IPS-18a (cell line): ENCODE measurements around the gene VSTM5.
"Not testable (repeated sequence)": the region's sequence is repeated elsewhere in the genome, so short reads cannot be mapped to it uniquely, and the experiment has no call there.

ENCODE experiments used
- H3K27ac ChIP-seq: one replicate; pipeline ENCODE4 v1.5.1; 2013; ENCODE audit warnings: low read length
- H3K27me3 ChIP-seq: one replicate; pipeline ENCODE4 v1.6.1; 2013; ENCODE audit warnings: mild to moderate bottlenecking, low read length; ENCODE audit not compliant: control insufficient read depth, insufficient read depth
- H3K36me3 ChIP-seq: one replicate; pipeline ENCODE4 v1.6.1; 2013; ENCODE audit warnings: low read depth, low read length; ENCODE audit not compliant: control insufficient read depth
- H3K4me1 ChIP-seq: one replicate; pipeline ENCODE4 v1.6.1; 2013; ENCODE audit warnings: low read depth, low read length; ENCODE audit not compliant: control insufficient read depth
- H3K4me3 ChIP-seq: one replicate; pipeline ENCODE4 v1.5.1; 2013; ENCODE audit warnings: low read length
- H3K9ac ChIP-seq: one replicate; pipeline ENCODE4 v1.6.1; 2013; ENCODE audit warnings: mild to moderate bottlenecking, low read length, moderate library complexity
- H3K9me3 ChIP-seq: one replicate; pipeline ENCODE4 v1.6.1; 2013; ENCODE audit warnings: low read depth, low read length; ENCODE audit not compliant: control insufficient read depth

The VSTM5 gene

GRCh38 chr11:93784145-93784934, 66.1 kb downstream of the VSTM5 start, which contains the start of gene MED17:
Gene MED17 (plus strand): TSS chr11:93784282. CDS start chr11:93784514, 232 bp downstream.
- Histone ChIP-seq H3K9me3 (no peaks in the 10 kb centered on the region), H3K27me3 (no peaks in the 10 kb centered on the region), H3K27ac (peak within 1 kb of the TSS; percentile 90), H3K9ac (peak within 1 kb of the TSS; percentile 99), H3K36me3 (peaks cover 26% of the 10 kb centered on the region), H3K4me3 (peak within 1 kb of the TSS; percentile 99), H3K4me1 (peaks cover 5% of the 10 kb centered on the region)

DNA sequence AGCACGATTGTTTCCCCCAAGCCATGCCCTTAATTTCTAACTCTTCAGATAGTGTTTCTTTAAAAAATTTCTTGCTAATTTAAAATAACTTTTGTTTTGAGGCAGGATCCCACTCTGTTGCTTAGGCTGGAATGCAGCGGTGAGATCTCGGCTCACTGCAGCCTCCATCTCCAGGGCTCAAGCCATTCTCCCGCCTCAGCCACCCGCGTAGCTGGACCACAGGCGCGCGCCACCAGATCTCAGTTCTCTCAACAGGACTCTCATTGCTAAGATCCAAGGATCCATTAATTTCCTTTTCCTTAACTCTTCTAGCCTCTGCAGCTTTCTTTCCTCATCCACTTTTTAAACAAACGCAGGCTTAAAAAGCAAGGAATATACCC, 66.7 kb downstream of the VSTM5 start:
- Histone ChIP-seq H3K9me3 (no peaks in the 10 kb centered on the region), H3K9ac (peak overlapping the region; percentile 99), H3K36me3 (peaks cover 20% of the 10 kb centered on the region), H3K27me3 (no peaks in the 10 kb centered on the region), H3K27ac (peak overlapping the region; percentile 62), H3K4me1 (peaks cover 5% of the 10 kb centered on the region), H3K4me3 (peak overlapping the region; percentile 99)

DNA sequence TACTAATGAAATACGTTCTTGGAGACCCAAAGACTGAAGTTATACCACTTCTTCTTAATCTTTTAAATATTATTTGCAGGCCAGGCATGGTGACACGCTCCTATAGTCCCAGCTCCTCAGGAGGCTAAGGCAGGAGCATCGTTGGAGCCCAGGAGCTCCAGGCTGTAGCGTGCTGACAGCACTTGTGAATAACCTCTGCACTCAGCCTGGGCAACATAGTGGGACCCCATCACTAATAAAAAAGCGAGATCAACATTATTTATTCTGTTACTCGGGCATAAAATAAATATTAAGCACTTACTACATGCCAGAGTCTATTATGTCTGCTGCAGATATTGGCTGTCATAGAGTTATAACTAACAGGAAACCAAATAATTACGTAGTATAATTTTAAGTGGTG, 67.1 kb downstream of the VSTM5 start:
- H3K27me3 ChIP-seq, result no peaks in the 10 kb centered on the region
- no peaks in the 10 kb centered on the region for H3K9me3 ChIP-seq
- H3K4me1 ChIP-seq, result peaks cover 5% of the 10 kb centered on the region
- H3K36me3 ChIP-seq, result peaks cover 19% of the 10 kb centered on the region
- no peak overlapping the region for H3K27ac ChIP-seq
- H3K4me3 ChIP-seq, result peak overlapping the region; percentile 99
- H3K9ac ChIP-seq, result peak overlapping the region; percentile 99

DNA sequence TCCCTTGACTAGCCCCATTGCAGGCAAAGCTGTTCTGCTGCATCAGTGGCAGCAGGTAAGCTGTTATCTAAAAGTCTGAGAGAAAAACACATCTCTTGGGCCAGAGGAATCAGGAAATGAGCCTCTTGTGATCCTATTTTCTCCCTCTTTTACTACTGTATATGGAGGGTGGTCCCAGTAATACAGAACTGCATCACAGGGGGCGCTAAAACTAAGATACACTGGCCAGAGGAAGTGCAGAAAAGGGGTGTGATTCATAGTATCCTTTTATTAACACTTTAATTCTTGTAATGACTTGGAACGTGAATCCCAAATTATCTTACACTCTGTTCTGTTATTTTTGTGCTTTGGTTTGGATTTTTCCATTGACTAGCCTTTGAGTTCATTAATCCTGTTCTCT, 75.1 kb downstream of the VSTM5 start:
- H3K4me1 ChIP-seq, result no peaks in the 10 kb centered on the region
- H3K36me3 ChIP-seq, result no peaks in the 10 kb centered on the region
- no peaks in the 10 kb centered on the region for H3K9me3 ChIP-seq
- H3K27me3 ChIP-seq, result no peaks in the 10 kb centered on the region
- H3K4me3 ChIP-seq, result no peak overlapping the region
- no peak overlapping the region for H3K9ac ChIP-seq
- H3K27ac ChIP-seq, result no peak overlapping the region

DNA sequence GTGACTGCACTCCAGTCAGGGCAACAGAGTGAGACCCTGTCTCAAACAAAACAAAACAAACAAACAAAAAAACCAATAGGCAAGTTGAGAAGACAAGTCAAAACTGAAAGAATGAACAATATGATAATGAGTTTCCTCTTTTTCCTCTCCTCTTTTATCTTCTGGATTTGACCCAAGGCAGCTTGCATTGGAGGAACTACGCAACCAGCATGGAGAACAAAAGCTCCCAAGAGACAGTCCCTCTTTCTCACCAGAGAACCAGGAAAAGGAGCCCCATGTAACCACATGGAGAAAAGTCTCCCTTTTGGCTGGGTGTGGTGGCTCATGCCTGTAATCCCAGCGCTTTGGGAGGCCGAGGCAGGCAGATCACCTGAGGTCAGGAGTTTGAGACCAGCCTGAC, 75.9 kb downstream of the VSTM5 start:
- H3K27me3 ChIP-seq, H3K9me3 ChIP-seq, H3K9ac ChIP-seq, H3K4me1 ChIP-seq, H3K4me3 ChIP-seq, H3K27ac ChIP-seq, H3K36me3 ChIP-seq: not testable (repeated sequence)

DNA sequence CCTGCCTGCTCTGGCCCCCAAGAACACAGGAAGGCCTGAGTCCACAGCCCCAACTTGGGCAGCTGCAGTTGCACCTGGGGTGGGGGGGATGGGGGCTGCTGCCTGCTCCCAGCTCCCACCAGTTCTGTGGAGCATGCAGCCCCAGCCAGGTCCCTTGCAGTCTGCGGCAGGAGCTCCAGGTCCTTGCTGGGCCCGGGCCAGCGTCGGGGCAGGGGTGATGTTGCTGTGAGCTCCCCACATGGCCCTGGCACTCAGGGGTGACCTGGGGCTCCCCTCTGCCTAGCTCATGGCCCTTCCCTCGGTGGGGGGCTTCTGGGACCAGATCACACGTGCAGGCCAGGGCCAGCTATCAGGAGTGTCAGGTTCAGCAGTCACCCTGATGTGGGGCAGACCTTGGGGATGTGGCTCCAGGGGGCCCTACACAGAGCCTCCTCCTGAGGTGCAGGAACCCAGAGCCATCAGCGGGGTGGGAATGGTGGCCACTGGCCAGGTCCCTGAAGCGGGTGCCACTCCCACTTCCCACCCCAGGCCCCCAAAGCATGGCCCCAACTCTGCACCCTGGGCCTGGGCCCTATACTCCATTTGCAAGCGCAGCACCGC, 76.7 kb downstream of the VSTM5 start:
- no peaks in the 10 kb centered on the region for H3K4me1 ChIP-seq
- H3K4me3 ChIP-seq, result no peak overlapping the region
- H3K36me3 ChIP-seq, result no peaks in the 10 kb centered on the region
- H3K9me3 ChIP-seq, result no peaks in the 10 kb centered on the region
- H3K27ac ChIP-seq, result no peak overlapping the region
- no peaks in the 10 kb centered on the region for H3K27me3 ChIP-seq
- H3K9ac ChIP-seq, result no peak overlapping the region

DNA sequence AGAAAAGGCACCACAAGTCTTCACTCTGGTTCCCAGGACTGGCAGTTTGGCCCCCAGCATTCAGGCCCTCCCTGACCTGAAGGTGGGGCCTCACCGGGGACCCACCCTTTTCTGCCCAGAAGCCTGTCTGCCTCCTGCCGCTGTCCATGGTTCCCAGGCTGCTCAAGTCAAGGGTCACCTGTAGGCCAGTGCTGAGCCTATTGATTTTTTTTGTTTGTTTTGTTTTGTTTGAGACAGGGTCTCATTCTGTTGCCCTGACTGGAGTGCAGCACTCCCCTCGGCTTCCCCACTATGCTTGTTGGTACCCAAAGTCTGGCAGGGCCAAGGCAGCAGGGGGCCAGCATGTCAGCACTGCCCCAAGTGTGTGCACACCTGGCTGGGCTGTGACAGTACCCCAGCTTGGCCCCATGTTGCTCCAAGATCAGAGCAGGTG, 77.4 kb downstream of the VSTM5 start:
- Histone ChIP-seq H3K36me3 (no peaks in the 10 kb centered on the region), H3K9ac (no peak overlapping the region), H3K4me1 (no peaks in the 10 kb centered on the region), H3K27ac (no peak overlapping the region), H3K9me3 (no peaks in the 10 kb centered on the region), H3K27me3 (no peaks in the 10 kb centered on the region), H3K4me3 (no peak overlapping the region)

DNA sequence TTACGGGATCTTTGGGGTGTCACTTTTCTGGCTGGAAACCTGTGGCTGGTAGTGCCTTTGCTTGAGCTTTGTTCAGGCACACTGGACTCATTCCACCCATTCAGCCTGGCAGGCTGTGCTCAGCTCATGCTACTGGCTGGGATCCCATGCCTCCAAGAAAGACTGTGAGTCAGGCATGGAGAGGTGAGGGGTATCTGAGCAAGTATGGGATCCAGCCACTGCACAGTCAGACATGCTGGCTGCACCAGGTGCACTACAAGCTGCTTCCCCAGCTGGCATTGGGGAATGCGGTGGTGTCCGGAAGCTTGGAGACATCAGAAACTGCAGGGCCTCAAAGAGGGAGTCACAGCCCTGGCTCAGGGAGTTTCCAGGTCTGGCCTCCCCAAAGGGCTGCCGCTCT, 78.3 kb downstream of the VSTM5 start:
- no peak overlapping the region for H3K27ac ChIP-seq
- no peaks in the 10 kb centered on the region for H3K4me1 ChIP-seq
- H3K36me3 ChIP-seq, result no peaks in the 10 kb centered on the region
- no peak overlapping the region for H3K9ac ChIP-seq
- H3K27me3 ChIP-seq, result no peaks in the 10 kb centered on the region
- H3K4me3 ChIP-seq, result no peak overlapping the region
- H3K9me3 ChIP-seq, result no peaks in the 10 kb centered on the region

DNA sequence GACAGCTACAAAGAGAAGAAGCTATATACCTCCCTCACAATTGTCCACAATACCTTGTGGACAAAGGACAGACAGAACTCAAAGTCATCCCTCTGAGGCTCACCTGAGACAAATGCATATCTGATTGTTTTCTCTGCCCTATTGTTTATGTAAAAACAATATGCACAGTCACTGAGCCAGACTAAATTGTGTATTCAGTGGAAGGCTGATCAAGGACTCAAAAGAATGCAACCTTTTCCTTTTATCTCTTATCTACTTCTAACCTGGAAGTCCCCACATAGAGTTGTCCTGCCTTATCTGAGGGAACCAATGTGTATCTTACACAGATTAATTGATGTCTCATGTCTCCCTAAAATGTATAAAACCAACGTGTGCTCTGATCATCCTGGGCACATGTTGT, 80.3 kb downstream of the VSTM5 start:
- H3K4me1 ChIP-seq, result no peaks in the 10 kb centered on the region
- no peaks in the 10 kb centered on the region for H3K27me3 ChIP-seq
- H3K36me3 ChIP-seq, result no peaks in the 10 kb centered on the region
- no peak overlapping the region for H3K4me3 ChIP-seq
- H3K9me3 ChIP-seq, result no peaks in the 10 kb centered on the region
- H3K9ac ChIP-seq, result no peak overlapping the region
- H3K27ac ChIP-seq, result no peak overlapping the region
